8988T (cell line): ENCODE results near the gene EFCAB11.

Experiments used
- DNase-seq: peaks from one replicate; pipeline ENCODE4 v3.0.0; 2011

The EFCAB11 gene

GRCh38 chr14:89858089-89858488 is 96.4 kb downstream of the EFCAB11 start:
- DNase-seq = no peak

DNA sequence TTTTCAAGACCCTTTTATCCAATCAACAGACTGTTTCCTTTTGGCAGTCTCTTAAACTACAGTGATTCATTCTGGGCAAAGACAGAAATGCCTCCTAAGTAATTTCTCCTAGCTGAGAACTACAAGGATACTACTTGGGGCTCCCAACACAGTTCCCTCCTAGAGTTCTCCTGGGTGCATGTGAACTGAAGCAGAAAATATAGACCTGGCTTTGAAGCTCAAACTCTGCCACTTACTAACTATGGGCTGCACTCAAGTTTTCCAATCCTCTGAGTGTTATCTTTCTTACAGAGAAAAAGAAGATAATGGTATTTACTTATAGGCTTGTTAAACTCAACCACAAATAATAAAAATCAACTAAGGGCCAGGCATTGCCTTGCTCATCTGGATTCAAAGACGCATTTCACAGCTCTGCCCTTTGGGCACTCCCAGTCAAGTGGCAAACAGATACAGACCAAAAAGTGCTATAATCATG is 97.6 kb downstream of the EFCAB11 start:
- no peak for DNase-seq

GRCh38 chr14:89855961-89856656 is 98.4 kb downstream of the EFCAB11 start:
- DNase-seq = no peak

DNA sequence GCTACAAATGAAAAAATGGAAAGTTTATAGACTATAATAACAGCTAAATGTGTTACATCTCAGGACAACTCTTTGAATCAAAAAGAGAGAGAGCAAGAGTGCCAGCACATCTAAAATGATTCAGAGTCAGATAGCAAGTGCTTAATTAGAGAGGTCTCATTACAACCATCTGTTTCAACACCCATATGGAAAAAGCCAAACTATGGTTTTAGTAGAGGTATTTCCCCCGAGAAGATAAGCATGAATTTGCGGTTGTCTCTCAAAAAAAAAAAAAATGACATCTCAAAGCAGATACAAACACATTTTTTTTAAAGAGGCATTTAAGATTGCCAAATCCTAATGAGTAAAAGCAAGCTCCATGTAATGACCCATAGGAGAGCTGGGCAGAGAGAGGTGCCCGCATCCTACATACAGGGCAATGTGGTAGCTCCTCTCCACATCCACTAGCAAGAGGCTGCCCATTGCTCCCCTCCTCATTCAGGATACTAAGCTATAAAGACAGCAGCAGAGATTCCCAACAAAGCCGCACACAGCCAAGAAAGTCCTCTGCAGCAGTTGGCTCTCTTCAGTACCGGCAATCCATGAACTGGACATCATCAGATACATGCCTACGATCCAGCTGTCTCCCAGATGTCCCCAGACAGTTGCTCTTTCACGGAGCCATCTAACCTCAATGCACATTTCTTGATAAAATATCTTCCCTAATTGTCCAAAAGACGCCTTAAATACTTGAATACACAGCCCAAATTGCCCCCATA is 100.4 kb downstream of the EFCAB11 start:
- no peak for DNase-seq

GRCh38 chr14:89851106-89851505 is 103.4 kb downstream of the EFCAB11 start:
- no peak for DNase-seq

DNA sequence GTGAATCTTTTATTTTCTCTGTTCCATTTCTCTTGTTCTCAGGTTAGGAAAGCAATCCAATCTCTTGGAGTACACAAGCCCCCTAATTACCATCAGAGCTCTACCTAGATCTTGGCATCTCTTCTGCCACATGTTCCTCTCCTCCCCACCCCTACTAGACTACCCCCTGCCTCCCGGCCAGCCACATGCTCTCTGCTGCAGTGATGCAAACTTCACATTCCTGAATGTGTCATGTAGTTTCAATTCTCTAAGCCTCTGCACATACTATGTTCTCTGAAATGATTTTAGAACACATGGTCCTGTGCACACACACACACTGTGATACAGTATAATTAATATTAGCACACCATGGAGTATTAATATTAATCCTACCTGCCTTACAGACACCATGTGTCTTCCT is 104.6 kb downstream of the EFCAB11 start:
- no peak for DNase-seq

DNA sequence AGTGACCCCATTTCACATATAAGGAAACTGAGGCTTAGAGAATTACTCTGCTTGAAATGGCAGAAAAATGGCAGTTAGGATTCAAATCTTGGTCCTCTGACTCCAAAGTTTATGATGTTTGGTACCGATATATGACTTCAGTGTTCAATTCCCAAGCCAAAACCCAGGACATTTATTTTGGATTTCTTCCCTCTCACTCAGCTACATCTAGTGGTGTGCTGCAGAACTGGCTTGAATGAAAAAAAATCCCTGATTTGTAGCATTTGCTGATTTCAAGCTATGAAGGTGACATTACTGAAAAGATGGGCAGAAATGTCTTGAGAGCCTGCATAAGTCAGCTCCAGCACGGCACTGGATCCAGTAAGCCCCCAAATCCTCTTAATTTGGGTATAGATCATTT is 106.4 kb downstream of the EFCAB11 start:
- no peak for DNase-seq

GRCh38 chr14:89845346-89845745 is 109.2 kb downstream of the EFCAB11 start:
- no peak for DNase-seq

- no peak for DNase-seq
These were observed 110.0 kb downstream of the EFCAB11 start for GRCh38 chr14:89844508-89844907.

GRCh38 chr14:89842837-89843236 is 111.7 kb downstream of the EFCAB11 start:
- no peak for DNase-seq

DNA sequence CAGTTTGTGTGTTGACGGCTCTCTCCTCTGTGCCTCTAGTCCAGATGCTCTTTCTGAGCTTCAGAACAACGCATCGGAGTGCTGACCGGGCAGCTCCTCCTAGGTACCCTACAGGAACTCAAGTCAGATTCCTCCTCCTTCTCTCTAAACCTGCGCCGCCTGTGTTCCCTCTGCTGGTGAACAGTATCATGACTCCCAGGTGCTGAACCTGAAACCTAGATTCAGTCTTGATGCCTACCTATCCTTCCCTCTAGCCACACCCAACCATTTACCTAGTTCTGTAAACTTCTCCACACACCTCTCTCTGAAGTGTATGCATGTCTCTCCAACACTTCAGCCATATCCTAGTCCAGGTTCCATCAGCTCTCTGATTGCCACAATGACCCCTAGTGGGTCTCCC is 112.7 kb downstream of the EFCAB11 start:
- no peak for DNase-seq

DNA sequence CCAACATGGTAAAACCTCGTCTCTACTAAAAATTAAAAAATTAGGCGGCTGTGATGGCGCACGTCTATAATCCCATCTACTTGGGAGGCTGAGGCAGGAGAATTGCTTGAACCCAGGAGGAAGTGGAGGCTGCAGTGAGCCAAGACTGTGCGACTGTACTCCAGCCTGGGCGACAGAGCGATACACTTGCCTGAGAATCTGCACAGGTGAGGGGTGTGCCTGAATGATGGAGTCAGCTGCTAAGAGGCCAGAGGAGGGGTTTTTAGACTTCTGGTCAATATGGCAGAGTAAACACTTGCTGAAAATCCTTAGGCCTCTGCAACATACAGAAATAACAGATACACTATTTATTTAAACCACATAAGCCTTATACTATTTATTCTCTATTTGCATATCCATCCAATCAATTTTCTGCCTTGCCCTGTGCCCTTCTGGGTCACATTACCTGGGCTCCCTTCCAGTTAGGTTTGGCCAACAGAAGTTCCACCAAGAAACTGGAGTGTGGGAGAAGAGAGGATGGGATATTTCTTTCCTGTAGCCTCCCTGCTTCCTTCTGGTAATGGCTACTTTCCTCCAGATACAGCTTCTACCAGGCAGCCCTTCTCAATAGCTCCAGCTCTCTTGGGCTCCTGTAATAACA is 117.6 kb downstream of the EFCAB11 start:
- no peak for DNase-seq

- DNase-seq = no peak
These were observed 120.9 kb downstream of the EFCAB11 start for GRCh38 chr14:89833661-89834060.

DNA sequence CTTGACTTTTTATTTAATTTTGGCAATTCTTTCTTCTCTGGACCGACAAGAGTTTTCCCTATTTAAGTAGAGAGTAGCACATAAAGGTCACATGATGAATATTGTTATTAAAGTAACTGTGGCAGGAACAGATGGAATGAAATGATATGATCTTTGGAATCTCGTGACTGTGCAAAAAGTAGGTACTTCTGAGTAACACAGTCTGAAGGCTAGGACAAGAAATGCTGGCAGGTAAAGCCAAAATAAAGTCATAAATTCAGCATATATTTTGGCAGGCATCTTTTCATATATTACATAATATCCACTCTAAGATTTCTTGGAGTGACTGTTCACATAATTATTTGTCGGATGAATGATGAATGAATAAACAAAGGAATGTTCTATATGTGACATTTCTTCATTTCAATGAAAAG is 121.4 kb downstream of the EFCAB11 start:
- no peak for DNase-seq

DNA sequence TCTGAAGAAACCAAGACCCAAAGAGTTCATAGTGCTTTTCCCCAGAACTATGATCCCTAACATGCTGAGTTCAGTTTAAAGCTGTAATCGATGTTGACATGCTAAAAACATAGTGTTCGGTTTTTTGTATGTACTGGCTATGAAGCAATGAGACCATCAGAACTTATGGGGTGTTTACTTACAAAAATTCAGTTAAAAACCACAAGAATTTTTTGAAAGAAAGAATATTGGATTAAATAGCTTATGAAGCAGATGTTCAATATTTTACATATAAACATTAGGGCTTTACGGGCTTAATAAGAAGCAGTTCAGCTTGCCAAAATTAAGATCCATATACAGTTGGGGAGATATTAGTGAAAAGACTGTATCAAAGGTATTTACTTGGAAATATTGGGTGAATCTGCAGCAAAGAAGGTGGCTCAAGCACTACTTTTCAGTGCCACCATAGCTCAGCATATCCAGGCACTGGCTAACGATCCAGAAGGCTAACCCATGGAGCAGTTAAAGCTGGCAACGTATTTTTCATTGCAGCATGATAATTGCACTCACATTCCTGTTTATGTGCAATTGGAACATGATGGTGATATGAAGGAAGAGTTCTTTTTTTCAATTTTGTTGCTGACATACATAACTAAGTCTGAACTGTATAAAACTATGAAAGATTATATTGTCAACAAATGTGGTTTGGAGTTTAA is 125.9 kb downstream of the EFCAB11 start:
- no peak for DNase-seq

- DNase-seq = no peak
These were observed 127.3 kb downstream of the EFCAB11 start for GRCh38 chr14:89827265-89827664.

DNA sequence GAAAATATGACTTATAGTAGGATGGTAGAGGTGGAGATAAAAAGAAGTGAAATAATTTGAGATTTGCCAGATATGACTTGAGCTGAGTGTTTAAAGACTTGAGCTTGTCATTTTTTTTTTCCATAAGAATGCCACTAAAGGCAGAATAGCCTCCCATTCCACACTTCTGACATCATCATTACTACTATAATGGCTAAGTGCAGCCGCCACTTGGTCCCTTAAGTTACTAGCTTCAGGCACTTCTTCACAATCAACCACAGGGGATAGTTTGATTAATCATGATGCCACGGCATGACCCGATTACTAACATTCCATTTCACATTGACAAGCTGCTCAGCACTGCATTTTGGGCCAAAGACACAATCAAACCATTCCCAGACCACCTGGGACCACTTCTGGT is 127.9 kb downstream of the EFCAB11 start:
- no peak for DNase-seq

- no peak for DNase-seq
These were observed 130.8 kb downstream of the EFCAB11 start for GRCh38 chr14:89823743-89824142.

- no peak for DNase-seq
These were observed 140.4 kb downstream of the EFCAB11 start for GRCh38 chr14:89814126-89814525.

DNA sequence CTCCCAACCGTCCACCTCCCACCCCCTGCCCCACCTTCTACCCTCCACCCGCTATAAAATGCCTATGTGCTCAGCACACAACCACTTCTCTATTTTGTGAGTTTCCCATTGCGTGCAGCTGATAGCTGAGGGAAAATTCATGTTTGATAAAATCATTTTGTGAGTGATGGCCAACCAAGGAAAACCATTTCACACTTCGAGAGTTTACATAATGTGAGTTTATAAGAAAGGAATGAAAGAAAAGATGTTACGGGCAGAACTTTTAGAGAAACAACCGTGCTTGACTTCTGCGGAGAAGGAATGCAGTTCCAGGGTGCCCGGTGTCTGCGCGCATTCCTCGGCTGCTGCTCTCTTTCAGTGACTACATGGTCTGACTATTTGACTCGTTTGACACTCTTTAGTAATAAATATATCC is 140.9 kb downstream of the EFCAB11 start:
- no peak for DNase-seq

DNA sequence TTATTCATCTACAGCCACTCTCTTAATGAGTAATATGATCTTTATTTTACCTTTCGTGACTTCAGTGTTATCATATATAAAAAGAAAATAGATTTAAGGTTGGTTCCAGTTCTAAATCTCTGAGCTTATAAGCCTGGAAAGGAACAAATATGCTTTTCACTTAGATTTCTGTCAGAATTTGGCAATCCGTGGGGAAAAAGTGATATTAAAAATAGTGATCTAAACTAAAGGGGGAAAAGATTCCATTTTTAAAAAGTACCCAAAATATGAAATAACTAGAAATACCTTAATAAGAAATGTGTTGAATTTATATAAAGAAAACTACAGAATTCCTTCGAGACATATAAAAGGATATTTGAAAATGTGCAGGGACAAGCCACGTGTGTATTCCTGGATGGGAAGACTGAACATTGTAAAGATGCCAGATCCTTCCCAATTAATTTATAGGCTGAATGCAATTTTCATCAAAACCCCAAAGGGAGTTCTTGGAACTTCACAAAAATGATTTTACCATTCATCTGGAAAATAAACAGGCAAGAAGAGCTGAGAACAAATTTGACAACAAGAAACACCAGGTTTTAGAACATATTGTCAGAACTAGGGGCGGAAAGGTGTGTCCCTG is 142.5 kb downstream of the EFCAB11 start:
- DNase-seq = no peak

GRCh38 chr14:89810101-89810500 is 144.4 kb downstream of the EFCAB11 start:
- no peak for DNase-seq

DNA sequence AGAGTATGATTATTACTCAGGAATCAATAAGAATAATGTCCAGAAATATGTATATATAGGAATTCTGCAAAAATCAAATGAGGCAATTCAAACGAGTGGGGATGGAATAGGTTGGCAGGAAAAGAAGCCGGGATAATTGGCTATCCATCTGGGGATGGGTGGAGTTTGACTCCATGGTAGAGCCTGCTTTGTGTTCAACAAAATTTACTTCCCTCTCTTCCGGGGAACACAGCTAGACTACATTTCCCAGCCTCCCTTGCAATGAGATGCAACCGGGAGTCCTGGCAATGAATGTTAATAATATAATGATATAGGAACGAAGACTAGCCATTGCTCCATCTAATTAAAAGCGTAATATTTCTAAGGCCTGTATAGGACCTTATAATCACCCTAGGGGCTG is 146.6 kb downstream of the EFCAB11 start:
- DNase-seq = no peak
